Keratinocyte (primary cell): ENCODE results near the gene SKAP1.

Source experiments
- EZH2 ChIP-seq: IDR thresholded peaks from one replicate; pipeline ENCODE4 v1.6.1; 2012; ENCODE audit warnings: inconsistent platforms, mild to moderate bottlenecking, low read length, moderate library complexity
- TF ChIP-seq, protein P1 (sequence below), 3 experiments: IDR thresholded peaks in 1 of 3; conservative IDR thresholded peaks in 1 of 3; optimal IDR thresholded peaks in 1 of 3; 2 replicates in 2 of 3; 3 replicates in 1 of 3; pipeline versions ENCODE3 to v1.5.1; 2011; ENCODE audit warnings: low read length in 3 of 3, mild to moderate bottlenecking in 3 of 3, moderate library complexity in 2 of 3, control low read depth in 1 of 3, inconsistent platforms in 1 of 3; ENCODE audit not compliant: insufficient read depth in 2 of 3; ENCODE audit errors: extremely low read depth in 1 of 3

DNA sequence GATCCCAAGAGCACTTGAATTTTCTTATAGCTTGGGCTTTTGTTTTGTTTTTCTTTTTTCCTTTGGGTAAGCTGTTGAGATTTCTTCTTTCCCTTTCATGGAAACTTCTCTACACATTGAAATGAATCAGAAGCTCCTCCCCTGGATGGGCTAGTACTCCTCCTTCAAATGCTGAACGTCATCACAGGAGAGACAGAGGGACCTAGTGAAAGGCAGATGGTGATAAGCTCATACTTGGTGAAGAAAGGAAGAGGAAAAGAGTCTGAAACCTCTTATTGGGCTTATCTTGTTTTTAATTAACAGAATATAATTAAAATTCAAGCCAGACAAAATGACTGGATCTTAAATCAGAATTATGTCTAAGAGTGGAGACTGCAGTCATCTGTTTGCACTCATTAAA is 175.1 kb downstream of the SKAP1 start:
- TF ChIP-seq, protein P1, sequence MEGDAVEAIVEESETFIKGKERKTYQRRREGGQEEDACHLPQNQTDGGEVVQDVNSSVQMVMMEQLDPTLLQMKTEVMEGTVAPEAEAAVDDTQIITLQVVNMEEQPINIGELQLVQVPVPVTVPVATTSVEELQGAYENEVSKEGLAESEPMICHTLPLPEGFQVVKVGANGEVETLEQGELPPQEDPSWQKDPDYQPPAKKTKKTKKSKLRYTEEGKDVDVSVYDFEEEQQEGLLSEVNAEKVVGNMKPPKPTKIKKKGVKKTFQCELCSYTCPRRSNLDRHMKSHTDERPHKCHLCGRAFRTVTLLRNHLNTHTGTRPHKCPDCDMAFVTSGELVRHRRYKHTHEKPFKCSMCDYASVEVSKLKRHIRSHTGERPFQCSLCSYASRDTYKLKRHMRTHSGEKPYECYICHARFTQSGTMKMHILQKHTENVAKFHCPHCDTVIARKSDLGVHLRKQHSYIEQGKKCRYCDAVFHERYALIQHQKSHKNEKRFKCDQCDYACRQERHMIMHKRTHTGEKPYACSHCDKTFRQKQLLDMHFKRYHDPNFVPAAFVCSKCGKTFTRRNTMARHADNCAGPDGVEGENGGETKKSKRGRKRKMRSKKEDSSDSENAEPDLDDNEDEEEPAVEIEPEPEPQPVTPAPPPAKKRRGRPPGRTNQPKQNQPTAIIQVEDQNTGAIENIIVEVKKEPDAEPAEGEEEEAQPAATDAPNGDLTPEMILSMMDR (optimal IDR thresholded peaks at IDR 0.05 in 1 of 3, IDR thresholded peaks at IDR 0.05 in 1 of 3, conservative IDR thresholded peaks at IDR 0.05 in 1 of 3; ENCODE audit: extremely low read depth in 1 of 3, insufficient read depth in 2 of 3, low read length in 3 of 3) = no peak
- no peak for TF ChIP-seq EZH2
